ENCODE results near the gene TEX19.

- no peak for TF ChIP-seq CTCF (conservative IDR thresholded peaks at IDR 0.05)
- no peak for TF ChIP-seq EZH2 (IDR thresholded peaks at IDR 0.05; ENCODE audit: low read depth)
Observed at GRCh38 chr17:82353484-82353883, 5.6 kb upstream of the TEX19 start.
